Mucosa of stomach (tissue), 1 donor: ENCODE data around the gene FGF3.

Experiments used
- H3K27me3 ChIP-seq: one replicate; pipeline ENCODE4 v1.7.0; 2013; ENCODE audit warnings: mild to moderate bottlenecking, low read length; ENCODE audit not compliant: control insufficient read depth, insufficient read depth
- H3K36me3 ChIP-seq: one replicate; pipeline ENCODE4 v1.7.0; 2013; ENCODE audit warnings: low read length; ENCODE audit not compliant: control insufficient read depth, insufficient read depth
- H3K4me1 ChIP-seq: one replicate; pipeline ENCODE4 v1.7.0; 2013; ENCODE audit warnings: mild to moderate bottlenecking, low read length; ENCODE audit not compliant: control insufficient read depth, insufficient read depth
- H3K4me3 ChIP-seq: one replicate; pipeline ENCODE4 v1.7.0; 2013; ENCODE audit warnings: low read length
- H3K9ac ChIP-seq: one replicate; pipeline ENCODE4 v1.7.0; 2013; ENCODE audit warnings: mild to moderate bottlenecking, low read length, moderate library complexity
- H3K9me3 ChIP-seq: one replicate; pipeline ENCODE4 v1.7.0; 2013; ENCODE audit warnings: mild to moderate bottlenecking, low read length, moderate library complexity; ENCODE audit not compliant: control insufficient read depth
- donor health status: Pancreatic carcinoma.

The FGF3 gene

GRCh38 chr11:69841859-69842698 lies 22.9 kb upstream of the FGF3 start:
- peaks cover 11% of the 10 kb centered on the region for H3K27me3 ChIP-seq
- no peaks in the 10 kb centered on the region for H3K9me3 ChIP-seq
- H3K4me3 ChIP-seq: no peak overlapping the region
- H3K9ac ChIP-seq: no peak overlapping the region
- no peaks in the 10 kb centered on the region for H3K4me1 ChIP-seq
- H3K36me3 ChIP-seq: no peaks in the 10 kb centered on the region

- Histone ChIP-seq H3K4me1 (no peaks in the 10 kb centered on the region), H3K27me3 (peaks cover 11% of the 10 kb centered on the region), H3K36me3 (no peaks in the 10 kb centered on the region), H3K9ac (no peak overlapping the region), H3K4me3 (no peak overlapping the region), H3K9me3 (no peaks in the 10 kb centered on the region)
Observed at GRCh38 chr11:69841170-69841858, 22.1 kb upstream of the FGF3 start.

GRCh38 chr11:69840371-69841169 lies 21.4 kb upstream of the FGF3 start:
- Histone ChIP-seq H3K9me3 (no peaks in the 10 kb centered on the region), H3K4me1 (no peaks in the 10 kb centered on the region), H3K9ac (no peak overlapping the region), H3K4me3 (no peak overlapping the region), H3K36me3 (no peaks in the 10 kb centered on the region), H3K27me3 (peaks cover 11% of the 10 kb centered on the region)

- H3K36me3 ChIP-seq: no peaks in the 10 kb centered on the region
- no peaks in the 10 kb centered on the region for H3K4me1 ChIP-seq
- H3K9ac ChIP-seq: no peak overlapping the region
- H3K4me3 ChIP-seq: no peak overlapping the region
- no peaks in the 10 kb centered on the region for H3K9me3 ChIP-seq
- peaks cover 22% of the 10 kb centered on the region for H3K27me3 ChIP-seq
Observed at GRCh38 chr11:69839516-69839915, 20.3 kb upstream of the FGF3 start.

- no peak overlapping the region for H3K9ac ChIP-seq
- no peaks in the 10 kb centered on the region for H3K36me3 ChIP-seq
- H3K27me3 ChIP-seq: peaks cover 26% of the 10 kb centered on the region
- H3K4me1 ChIP-seq: no peaks in the 10 kb centered on the region
- no peak overlapping the region for H3K4me3 ChIP-seq
- no peaks in the 10 kb centered on the region for H3K9me3 ChIP-seq
Observed at GRCh38 chr11:69837791-69838190, 18.6 kb upstream of the FGF3 start.

- no peaks in the 10 kb centered on the region for H3K9me3 ChIP-seq
- H3K9ac ChIP-seq: no peak overlapping the region
- peaks cover 29% of the 10 kb centered on the region for H3K27me3 ChIP-seq
- H3K4me1 ChIP-seq: no peaks in the 10 kb centered on the region
- no peak overlapping the region for H3K4me3 ChIP-seq
- H3K36me3 ChIP-seq: no peaks in the 10 kb centered on the region
Observed at GRCh38 chr11:69836401-69836800, 17.2 kb upstream of the FGF3 start.

GRCh38 chr11:69834811-69835800 lies 15.9 kb upstream of the FGF3 start:
- Histone ChIP-seq H3K36me3 (no peaks in the 10 kb centered on the region), H3K9ac (no peak overlapping the region), H3K9me3 (no peaks in the 10 kb centered on the region), H3K27me3 (peaks cover 21% of the 10 kb centered on the region), H3K4me3 (no peak overlapping the region), H3K4me1 (no peaks in the 10 kb centered on the region)

GRCh38 chr11:69834251-69834650 lies 15.0 kb upstream of the FGF3 start:
- Histone ChIP-seq H3K4me3 (no peak overlapping the region), H3K9ac (no peak overlapping the region), H3K27me3 (peaks cover 21% of the 10 kb centered on the region), H3K36me3 (no peaks in the 10 kb centered on the region), H3K9me3 (no peaks in the 10 kb centered on the region), H3K4me1 (peaks cover 1% of the 10 kb centered on the region)

GRCh38 chr11:69832561-69833413 lies 13.6 kb upstream of the FGF3 start:
- no peaks in the 10 kb centered on the region for H3K9me3 ChIP-seq
- peaks cover 14% of the 10 kb centered on the region for H3K4me1 ChIP-seq
- no peak overlapping the region for H3K9ac ChIP-seq
- no peak overlapping the region for H3K4me3 ChIP-seq
- no peaks in the 10 kb centered on the region for H3K36me3 ChIP-seq
- H3K27me3 ChIP-seq: peaks cover 21% of the 10 kb centered on the region

GRCh38 chr11:69831985-69832384 lies 12.8 kb upstream of the FGF3 start:
- Histone ChIP-seq H3K27me3 (peaks cover 21% of the 10 kb centered on the region), H3K36me3 (no peaks in the 10 kb centered on the region), H3K9ac (no peak overlapping the region), H3K9me3 (no peaks in the 10 kb centered on the region), H3K4me3 (no peak overlapping the region), H3K4me1 (peaks cover 14% of the 10 kb centered on the region)
